HUDEP-2 (cell line): Measurements from ENCODE around the gene RBFOX2.

ENCODE experiments used
- DNase-seq, 76 experiments: peaks; one replicate each; lab custom pipeline; 2025; ENCODE audit not compliant: unreplicated experiment in 76 of 76; lab: John Stamatoyannopoulos, UW

RBFOX2 gene

GRCh38 chr22:35904752-35905151 is 123.9 kb downstream of the RBFOX2 start:
- DNase-seq, result no peak

GRCh38 chr22:35904336-35904692 is 124.3 kb downstream of the RBFOX2 start:
- no peak for DNase-seq

- DNase-seq, result no peak
Measured at GRCh38 chr22:35903571-35904335, 124.9 kb downstream of the RBFOX2 start.

- DNase-seq, result no peak
Measured at GRCh38 chr22:35900483-35901168, 128.0 kb downstream of the RBFOX2 start.

GRCh38 chr22:35899736-35900135 is 128.9 kb downstream of the RBFOX2 start:
- DNase-seq, result no peak

GRCh38 chr22:35896111-35896705 is 132.4 kb downstream of the RBFOX2 start:
- no peak for DNase-seq

GRCh38 chr22:35894937-35895708 is 133.5 kb downstream of the RBFOX2 start:
- no peak for DNase-seq

GRCh38 chr22:35894464-35894878 is 134.2 kb downstream of the RBFOX2 start:
- no peak for DNase-seq

GRCh38 chr22:35893698-35894097 is 134.9 kb downstream of the RBFOX2 start:
- DNase-seq, result no peak

GRCh38 chr22:35892192-35892591 is 136.4 kb downstream of the RBFOX2 start:
- no peak for DNase-seq

- DNase-seq, result no peak
Measured at GRCh38 chr22:35891442-35891841, 137.2 kb downstream of the RBFOX2 start.

- no peak for DNase-seq
Measured at GRCh38 chr22:35889071-35889470, 139.6 kb downstream of the RBFOX2 start.

- DNase-seq, result no peak
Measured at GRCh38 chr22:35888181-35888870, 140.3 kb downstream of the RBFOX2 start.

- DNase-seq, result no peak
Measured at GRCh38 chr22:35887296-35887875, 141.2 kb downstream of the RBFOX2 start.

GRCh38 chr22:35886309-35886708 is 142.3 kb downstream of the RBFOX2 start:
- DNase-seq, result no peak

- DNase-seq, result no peak
Measured at GRCh38 chr22:35884529-35884928, 144.1 kb downstream of the RBFOX2 start.

- DNase-seq, result no peak
Measured at GRCh38 chr22:35883031-35883620, 145.5 kb downstream of the RBFOX2 start.

- no peak for DNase-seq
Measured at GRCh38 chr22:35882211-35883030, 146.2 kb downstream of the RBFOX2 start.

- DNase-seq, result no peak
Measured at GRCh38 chr22:35879351-35879750, 149.3 kb downstream of the RBFOX2 start.
